ENCODE data around the gene PRR14.
"Not testable (repeated sequence)": the region's sequence is repeated elsewhere in the genome, so short reads cannot be mapped to it uniquely, and the experiment has no call there.

Gene PRR14

GRCh38 chr16:30700491-30700890 is 49.7 kb downstream of the PRR14 start:
- Histone ChIP-seq H3K27ac (replicated peaks) (no peak overlapping the region), H3K4me3 (replicated peaks; ENCODE audit: insufficient read depth, low read length) (no peak overlapping the region), H3K27me3 (ENCODE audit: insufficient read depth, poor library complexity, severe bottlenecking) (no peaks in the 10 kb centered on the region)
- TF ChIP-seq, protein P1, sequence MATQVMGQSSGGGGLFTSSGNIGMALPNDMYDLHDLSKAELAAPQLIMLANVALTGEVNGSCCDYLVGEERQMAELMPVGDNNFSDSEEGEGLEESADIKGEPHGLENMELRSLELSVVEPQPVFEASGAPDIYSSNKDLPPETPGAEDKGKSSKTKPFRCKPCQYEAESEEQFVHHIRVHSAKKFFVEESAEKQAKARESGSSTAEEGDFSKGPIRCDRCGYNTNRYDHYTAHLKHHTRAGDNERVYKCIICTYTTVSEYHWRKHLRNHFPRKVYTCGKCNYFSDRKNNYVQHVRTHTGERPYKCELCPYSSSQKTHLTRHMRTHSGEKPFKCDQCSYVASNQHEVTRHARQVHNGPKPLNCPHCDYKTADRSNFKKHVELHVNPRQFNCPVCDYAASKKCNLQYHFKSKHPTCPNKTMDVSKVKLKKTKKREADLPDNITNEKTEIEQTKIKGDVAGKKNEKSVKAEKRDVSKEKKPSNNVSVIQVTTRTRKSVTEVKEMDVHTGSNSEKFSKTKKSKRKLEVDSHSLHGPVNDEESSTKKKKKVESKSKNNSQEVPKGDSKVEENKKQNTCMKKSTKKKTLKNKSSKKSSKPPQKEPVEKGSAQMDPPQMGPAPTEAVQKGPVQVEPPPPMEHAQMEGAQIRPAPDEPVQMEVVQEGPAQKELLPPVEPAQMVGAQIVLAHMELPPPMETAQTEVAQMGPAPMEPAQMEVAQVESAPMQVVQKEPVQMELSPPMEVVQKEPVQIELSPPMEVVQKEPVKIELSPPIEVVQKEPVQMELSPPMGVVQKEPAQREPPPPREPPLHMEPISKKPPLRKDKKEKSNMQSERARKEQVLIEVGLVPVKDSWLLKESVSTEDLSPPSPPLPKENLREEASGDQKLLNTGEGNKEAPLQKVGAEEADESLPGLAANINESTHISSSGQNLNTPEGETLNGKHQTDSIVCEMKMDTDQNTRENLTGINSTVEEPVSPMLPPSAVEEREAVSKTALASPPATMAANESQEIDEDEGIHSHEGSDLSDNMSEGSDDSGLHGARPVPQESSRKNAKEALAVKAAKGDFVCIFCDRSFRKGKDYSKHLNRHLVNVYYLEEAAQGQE (IDR thresholded peaks at IDR 0.05; ENCODE audit: insufficient replicate concordance, low read depth) = no peak
- TF ChIP-seq, protein P2, sequence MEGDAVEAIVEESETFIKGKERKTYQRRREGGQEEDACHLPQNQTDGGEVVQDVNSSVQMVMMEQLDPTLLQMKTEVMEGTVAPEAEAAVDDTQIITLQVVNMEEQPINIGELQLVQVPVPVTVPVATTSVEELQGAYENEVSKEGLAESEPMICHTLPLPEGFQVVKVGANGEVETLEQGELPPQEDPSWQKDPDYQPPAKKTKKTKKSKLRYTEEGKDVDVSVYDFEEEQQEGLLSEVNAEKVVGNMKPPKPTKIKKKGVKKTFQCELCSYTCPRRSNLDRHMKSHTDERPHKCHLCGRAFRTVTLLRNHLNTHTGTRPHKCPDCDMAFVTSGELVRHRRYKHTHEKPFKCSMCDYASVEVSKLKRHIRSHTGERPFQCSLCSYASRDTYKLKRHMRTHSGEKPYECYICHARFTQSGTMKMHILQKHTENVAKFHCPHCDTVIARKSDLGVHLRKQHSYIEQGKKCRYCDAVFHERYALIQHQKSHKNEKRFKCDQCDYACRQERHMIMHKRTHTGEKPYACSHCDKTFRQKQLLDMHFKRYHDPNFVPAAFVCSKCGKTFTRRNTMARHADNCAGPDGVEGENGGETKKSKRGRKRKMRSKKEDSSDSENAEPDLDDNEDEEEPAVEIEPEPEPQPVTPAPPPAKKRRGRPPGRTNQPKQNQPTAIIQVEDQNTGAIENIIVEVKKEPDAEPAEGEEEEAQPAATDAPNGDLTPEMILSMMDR (IDR thresholded peaks at IDR 0.05; ENCODE audit: insufficient read depth, low read length) = no peak
- TF ChIP-seq GABPA (IDR thresholded peaks at IDR 0.05; ENCODE audit: low read depth) = no peak
- no peak for DNase-seq (ENCODE audit: low read depth in 1 of 2, low spot score in 1 of 2)

DNA sequence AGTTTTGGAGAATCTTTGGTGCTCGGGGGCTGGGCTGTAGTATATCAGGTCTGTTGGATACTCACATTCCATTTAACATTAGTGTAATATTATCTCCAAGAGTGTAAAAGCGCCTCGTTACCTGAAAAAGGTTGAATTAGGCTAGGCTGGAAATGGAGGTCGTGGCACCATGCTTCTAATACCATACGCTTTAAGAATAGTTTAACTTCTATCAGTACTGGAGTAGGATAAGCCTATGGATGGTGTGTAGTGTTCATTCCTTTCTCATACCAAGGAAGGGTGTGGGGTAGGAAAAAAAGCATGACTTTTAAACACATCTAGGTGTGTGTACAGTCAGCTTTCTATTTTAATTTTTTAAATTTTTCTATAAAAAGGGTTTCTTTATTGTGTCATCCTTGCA is 50.2 kb downstream of the PRR14 start:
- Histone ChIP-seq H3K27me3 (ENCODE audit: insufficient read depth, poor library complexity, severe bottlenecking) (no peaks in the 10 kb centered on the region), H3K4me3 (replicated peaks; ENCODE audit: insufficient read depth, low read length) (no peak overlapping the region), H3K27ac (replicated peaks) (no peak overlapping the region)
- no peak for TF ChIP-seq POLR2AphosphoS5 (IDR thresholded peaks at IDR 0.05; ENCODE audit: low read depth)
- TF ChIP-seq, protein P2 (IDR thresholded peaks at IDR 0.05; ENCODE audit: insufficient read depth, low read length) = no peak
- no peak for TF ChIP-seq SPI1 (IDR thresholded peaks at IDR 0.05; ENCODE audit: borderline replicate concordance, low read depth)
- TF ChIP-seq GABPA (IDR thresholded peaks at IDR 0.05; ENCODE audit: low read depth) = no peak
- TF ChIP-seq, protein P1 (IDR thresholded peaks at IDR 0.05; ENCODE audit: insufficient replicate concordance, low read depth) = no peak
- DNase-seq (ENCODE audit: low read depth in 1 of 2, low spot score in 1 of 2) = no peak

- not testable (repeated sequence) for H3K27me3 ChIP-seq (ENCODE audit: insufficient read depth, poor library complexity, severe bottlenecking); H3K27ac ChIP-seq (replicated peaks); H3K4me3 ChIP-seq (replicated peaks; ENCODE audit: insufficient read depth, low read length); DNase-seq (ENCODE audit: low read depth in 1 of 2, low spot score in 1 of 2)
These were observed 52.3 kb downstream of the PRR14 start for GRCh38 chr16:30703071-30703470.

- Histone ChIP-seq H3K27ac (replicated peaks) (no peak overlapping the region), H3K4me3 (replicated peaks; ENCODE audit: insufficient read depth, low read length) (no peak overlapping the region), H3K27me3 (ENCODE audit: insufficient read depth, poor library complexity, severe bottlenecking) (no peaks in the 10 kb centered on the region)
- DNase-seq (ENCODE audit: low read depth in 1 of 2, low spot score in 1 of 2) = no peak
- TF ChIP-seq SPI1 (IDR thresholded peaks at IDR 0.05; ENCODE audit: borderline replicate concordance, low read depth) (no peak), GABPA (IDR thresholded peaks at IDR 0.05; ENCODE audit: low read depth) (no peak), POLR2AphosphoS5 (IDR thresholded peaks at IDR 0.05; ENCODE audit: low read depth) (no peak)
- TF ChIP-seq, protein P2 (IDR thresholded peaks at IDR 0.05; ENCODE audit: insufficient read depth, low read length) = no peak
- TF ChIP-seq, protein P1 (IDR thresholded peaks at IDR 0.05; ENCODE audit: insufficient replicate concordance, low read depth) = no peak
These were observed 53.2 kb downstream of the PRR14 start for GRCh38 chr16:30703971-30704370.
